WI38 (cell line): ENCODE measurements around the gene OXCT1.

Experiments
- H3K4me3 ChIP-seq: 2 replicates; pipeline ENCODE4 v1.5.1; 2011; ENCODE audit warnings: low read depth, mild to moderate bottlenecking, control low read depth, low read length
- TF ChIP-seq, protein P1 (sequence below): IDR thresholded peaks from 2 replicates; pipeline ENCODE4 v1.5.1; 2012; ENCODE audit warnings: low read depth, mild to moderate bottlenecking, control low read depth, low read length

Gene OXCT1

DNA sequence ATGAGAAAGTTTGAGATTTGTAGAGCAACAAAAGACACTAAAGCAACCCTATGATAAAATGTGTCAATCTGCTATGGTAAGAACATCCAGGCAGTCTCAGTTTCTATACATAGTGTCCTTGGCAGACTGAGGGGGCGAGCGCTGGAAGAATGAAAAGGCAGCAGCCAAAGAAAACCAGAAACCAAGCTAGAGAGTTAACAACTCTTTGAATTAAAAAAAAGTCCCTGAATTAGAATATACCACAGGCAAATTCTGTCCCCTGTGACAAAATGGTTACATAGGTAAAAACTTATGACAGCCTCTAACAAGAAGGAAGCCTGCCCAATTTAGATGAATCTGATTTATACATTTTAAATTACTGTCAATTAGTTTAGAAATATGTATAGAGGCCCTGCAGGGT lies 106.7 kb downstream of the OXCT1 start:
- H3K4me3 ChIP-seq = no peak overlapping the region
- TF ChIP-seq, protein P1, sequence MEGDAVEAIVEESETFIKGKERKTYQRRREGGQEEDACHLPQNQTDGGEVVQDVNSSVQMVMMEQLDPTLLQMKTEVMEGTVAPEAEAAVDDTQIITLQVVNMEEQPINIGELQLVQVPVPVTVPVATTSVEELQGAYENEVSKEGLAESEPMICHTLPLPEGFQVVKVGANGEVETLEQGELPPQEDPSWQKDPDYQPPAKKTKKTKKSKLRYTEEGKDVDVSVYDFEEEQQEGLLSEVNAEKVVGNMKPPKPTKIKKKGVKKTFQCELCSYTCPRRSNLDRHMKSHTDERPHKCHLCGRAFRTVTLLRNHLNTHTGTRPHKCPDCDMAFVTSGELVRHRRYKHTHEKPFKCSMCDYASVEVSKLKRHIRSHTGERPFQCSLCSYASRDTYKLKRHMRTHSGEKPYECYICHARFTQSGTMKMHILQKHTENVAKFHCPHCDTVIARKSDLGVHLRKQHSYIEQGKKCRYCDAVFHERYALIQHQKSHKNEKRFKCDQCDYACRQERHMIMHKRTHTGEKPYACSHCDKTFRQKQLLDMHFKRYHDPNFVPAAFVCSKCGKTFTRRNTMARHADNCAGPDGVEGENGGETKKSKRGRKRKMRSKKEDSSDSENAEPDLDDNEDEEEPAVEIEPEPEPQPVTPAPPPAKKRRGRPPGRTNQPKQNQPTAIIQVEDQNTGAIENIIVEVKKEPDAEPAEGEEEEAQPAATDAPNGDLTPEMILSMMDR = no peak

DNA sequence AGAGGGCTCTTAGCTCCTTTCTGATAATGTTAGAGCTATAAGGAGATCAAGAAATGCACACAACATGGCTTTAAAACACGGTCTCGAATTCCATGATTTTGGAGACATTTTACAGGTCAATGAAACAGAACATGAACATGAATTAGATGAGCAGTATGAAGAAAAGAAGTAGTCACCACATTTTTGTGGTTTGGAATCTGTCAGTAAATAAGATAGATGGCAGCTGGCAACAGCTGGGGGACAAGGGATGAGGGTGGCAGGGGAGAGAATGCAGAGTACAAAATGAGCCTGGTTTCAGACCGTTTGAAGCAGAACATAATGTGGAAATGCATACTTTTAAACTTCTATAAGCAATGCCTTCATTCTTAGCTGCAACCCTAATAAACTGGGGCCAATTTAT lies 107.1 kb downstream of the OXCT1 start:
- no peak overlapping the region for H3K4me3 ChIP-seq
- TF ChIP-seq, protein P1 = no peak

DNA sequence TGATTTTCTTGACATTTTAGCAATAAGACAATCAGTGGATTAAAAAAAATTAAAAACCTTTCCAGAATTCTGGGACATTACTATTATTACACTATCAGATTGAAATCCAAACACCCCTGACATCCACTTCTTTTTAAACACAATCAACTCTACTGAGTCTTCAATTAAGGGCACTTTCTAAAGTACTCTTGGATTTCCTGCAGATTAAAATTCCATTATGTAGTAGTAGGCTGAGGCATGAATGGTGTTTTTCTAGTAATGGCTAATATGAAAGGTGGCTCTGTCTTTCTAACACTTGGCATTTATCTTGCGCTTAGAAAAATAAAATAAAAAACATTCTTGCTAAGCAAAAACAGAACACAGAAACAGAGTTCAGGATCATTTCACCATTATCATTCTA lies 107.8 kb downstream of the OXCT1 start:
- no peak overlapping the region for H3K4me3 ChIP-seq

DNA sequence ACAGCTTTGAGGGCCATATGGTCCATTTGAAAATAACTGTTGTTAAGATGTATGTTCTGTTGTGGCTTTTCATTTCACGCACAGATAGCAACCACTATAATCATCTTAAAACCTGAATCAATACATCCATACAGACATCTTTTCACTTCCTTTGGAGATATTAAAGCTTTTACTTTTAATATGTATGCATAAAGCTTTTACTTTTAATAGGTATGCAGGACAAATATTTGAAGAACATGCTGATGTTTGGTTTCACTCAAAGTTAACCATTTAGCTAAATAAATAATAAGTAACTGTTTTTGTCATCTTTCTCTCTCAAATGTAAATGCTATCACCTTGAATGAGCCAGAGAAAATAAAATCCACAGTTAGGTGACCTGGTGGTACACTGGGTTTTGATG lies 108.6 kb downstream of the OXCT1 start:
- TF ChIP-seq, protein P1 = no peak
- no peak overlapping the region for H3K4me3 ChIP-seq

More for the DNA sequence above, 107.8 kb downstream of the OXCT1 start:
- TF ChIP-seq, protein P1 = no peak

DNA sequence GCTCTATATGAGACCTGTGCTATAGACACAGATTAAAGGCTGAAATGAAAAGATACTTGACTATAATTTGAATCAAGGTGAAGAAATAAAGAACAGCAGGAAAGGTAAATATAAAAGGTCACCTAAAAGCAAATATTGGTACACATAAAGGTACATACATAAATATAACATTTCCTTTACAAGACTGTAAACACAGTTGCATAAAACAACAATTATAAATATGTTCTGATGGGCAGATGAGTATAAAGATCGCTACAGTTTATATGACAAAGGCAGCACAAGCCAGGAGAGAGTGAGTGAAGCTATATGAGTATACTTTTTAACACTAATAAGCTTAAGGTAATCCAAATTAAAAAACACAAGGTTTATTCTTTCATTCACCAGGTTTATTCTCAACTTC lies 114.5 kb downstream of the OXCT1 start:
- no peak overlapping the region for H3K4me3 ChIP-seq
- TF ChIP-seq, protein P1 = no peak

DNA sequence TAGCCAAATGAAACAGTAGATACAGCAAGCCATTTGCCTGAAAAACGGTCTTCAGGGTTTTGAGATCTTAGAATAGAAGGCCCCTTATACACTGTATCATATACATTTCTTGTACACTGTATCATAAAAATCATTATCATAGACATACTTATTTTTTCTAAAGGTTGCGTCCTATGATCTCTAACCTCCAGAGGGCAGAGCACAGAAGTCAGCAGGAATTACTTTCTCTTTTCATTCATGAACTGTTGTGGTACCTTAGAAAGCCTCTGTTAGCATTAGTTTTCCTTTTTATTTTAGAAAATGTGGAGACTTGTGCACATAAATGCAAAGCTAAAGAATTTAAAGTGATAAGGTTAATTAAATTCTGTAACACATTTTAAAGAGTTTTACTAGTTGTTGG lies 115.4 kb downstream of the OXCT1 start:
- TF ChIP-seq, protein P1 = no peak
- no peak overlapping the region for H3K4me3 ChIP-seq

DNA sequence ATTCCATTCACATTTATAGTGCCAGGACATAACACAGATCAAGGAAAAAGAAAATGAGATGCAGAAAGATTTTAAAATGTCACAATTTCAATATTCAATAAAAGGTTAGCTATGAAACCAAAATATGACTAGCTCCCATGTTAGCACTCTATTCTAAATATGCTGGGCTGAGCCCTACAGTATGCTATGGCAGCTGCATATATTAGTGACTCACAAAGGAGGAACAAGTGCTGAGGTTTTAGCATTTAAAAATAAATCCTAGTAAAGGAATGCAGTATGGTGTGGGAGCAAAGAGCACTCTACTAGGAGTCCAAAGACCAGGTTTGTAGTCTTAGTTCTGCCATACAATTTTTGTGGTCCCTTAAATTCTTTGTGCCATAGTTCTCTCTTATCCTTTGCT lies 118.4 kb downstream of the OXCT1 start:
- H3K4me3 ChIP-seq = no peak overlapping the region
- TF ChIP-seq, protein P1 = no peak
